Mucosa of descending colon (tissue), 3 donors: ENCODE data around the gene JDP2. TPM values are rescaled to one million over a fixed set of nuclear protein-coding genes. Genes with fewer than 3 reads are reported as not detected.

ENCODE experiments used
- ATAC-seq: fragments of 200-7000 bp; cut with Tn5 transposase; one replicate; pipeline ENCODE4 v1.9.1; 2020; ENCODE audit warnings: mild to moderate bottlenecking, moderate library complexity
- DNase-seq, 3 donors: peaks; one replicate each; pipeline ENCODE4 v3.0.0-alpha.2; 2020
- H3K36me3 ChIP-seq: fragments of 200-600 bp; one replicate; pipeline ENCODE4 v1.8.0; 2021; ENCODE audit warnings: low read depth, mild to moderate bottlenecking
- H3K4me1 ChIP-seq: fragments of 200-600 bp; one replicate; pipeline ENCODE4 v1.8.0; 2021; ENCODE audit warnings: low read depth, mild to moderate bottlenecking
- H3K4me3 ChIP-seq: fragments of 200-600 bp; one replicate; pipeline ENCODE4 v1.8.0; 2021; ENCODE audit warnings: mild to moderate bottlenecking
- H3K9me3 ChIP-seq: fragments of 200-600 bp; one replicate; pipeline ENCODE4 v1.8.0; 2021; ENCODE audit warnings: mild to moderate bottlenecking
- intact Hi-C, 2 donors: fragments of 100-400 bp; cut with DNase I in 1 of 2; cut with micrococcal nuclease in 1 of 2; formaldehyde crosslinking; loops; one replicate each; pipeline versions ENCODE4 v1.11.0 to v1.11.1; 2022; cut with DNase I, micrococcal nuclease
- total RNA-seq, 3 donors: library from RNA; stranded (reverse); fragmentation: NEBNext Ultra II Directional in 2 of 3; extraction: Animal tissue kit (Norgen Biotek cat#: 25700) in 2 of 3; gene quantifications; one replicate each; pipeline versions ENCODE4 v1.2.1 to v1.2.4, GENCODE V29; 2021 to 2023
- TF ChIP-seq, protein P1 (sequence below): fragments of 200-600 bp; IDR thresholded peaks from one replicate; pipeline ENCODE4 v1.8.0; 2022; ENCODE audit warnings: antibody characterized with exemption, mild to moderate bottlenecking
- donor health status: DM: no; HTN: no; CAD: no; lungs with moderate emphysema.
- donor health status: DM: no; HTN: no; CAD: no.
- donor health status: DM: no; HTN: yes; CAD: no.

The JDP2 gene
- total RNA-seq, 3 donors from 2014 or later, result 17.7 to 48.0 (median 29.0) TPM

DNA sequence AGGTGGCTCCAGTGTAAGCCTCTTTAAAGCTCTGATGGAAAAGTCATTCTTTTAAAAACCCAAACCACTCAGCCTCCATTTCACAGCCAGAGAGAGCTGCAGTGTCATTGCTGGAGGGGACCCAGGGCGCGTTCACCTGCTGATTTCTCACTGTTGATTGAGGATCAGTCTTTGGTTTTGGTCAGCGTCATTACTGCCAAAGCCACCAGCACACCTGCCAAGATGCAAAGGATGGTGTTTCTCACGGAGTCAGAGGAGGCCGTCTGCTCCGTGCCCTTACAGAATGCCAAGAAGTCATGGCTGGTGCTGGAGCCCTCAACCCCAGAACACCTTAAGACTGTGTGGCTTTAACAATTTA is 61.6 kb downstream of the JDP2 start:
- no peaks in the 10 kb centered on the region for H3K36me3 ChIP-seq
- TF ChIP-seq, protein P1, sequence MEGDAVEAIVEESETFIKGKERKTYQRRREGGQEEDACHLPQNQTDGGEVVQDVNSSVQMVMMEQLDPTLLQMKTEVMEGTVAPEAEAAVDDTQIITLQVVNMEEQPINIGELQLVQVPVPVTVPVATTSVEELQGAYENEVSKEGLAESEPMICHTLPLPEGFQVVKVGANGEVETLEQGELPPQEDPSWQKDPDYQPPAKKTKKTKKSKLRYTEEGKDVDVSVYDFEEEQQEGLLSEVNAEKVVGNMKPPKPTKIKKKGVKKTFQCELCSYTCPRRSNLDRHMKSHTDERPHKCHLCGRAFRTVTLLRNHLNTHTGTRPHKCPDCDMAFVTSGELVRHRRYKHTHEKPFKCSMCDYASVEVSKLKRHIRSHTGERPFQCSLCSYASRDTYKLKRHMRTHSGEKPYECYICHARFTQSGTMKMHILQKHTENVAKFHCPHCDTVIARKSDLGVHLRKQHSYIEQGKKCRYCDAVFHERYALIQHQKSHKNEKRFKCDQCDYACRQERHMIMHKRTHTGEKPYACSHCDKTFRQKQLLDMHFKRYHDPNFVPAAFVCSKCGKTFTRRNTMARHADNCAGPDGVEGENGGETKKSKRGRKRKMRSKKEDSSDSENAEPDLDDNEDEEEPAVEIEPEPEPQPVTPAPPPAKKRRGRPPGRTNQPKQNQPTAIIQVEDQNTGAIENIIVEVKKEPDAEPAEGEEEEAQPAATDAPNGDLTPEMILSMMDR, result no peak
- no peaks in the 10 kb centered on the region for H3K9me3 ChIP-seq
- no peaks in the 10 kb centered on the region for H3K4me1 ChIP-seq
- ATAC-seq, result no peak
- DNase-seq, result no peak
- H3K4me3 ChIP-seq, result no peak overlapping the region
- intact Hi-C loops, result loop anchor here in 1 of 2 donors (5.0 to 10.0 kb wide), 2 partner anchors 177 to 345 kb away; no protein-coding TSS in a partner anchor

DNA sequence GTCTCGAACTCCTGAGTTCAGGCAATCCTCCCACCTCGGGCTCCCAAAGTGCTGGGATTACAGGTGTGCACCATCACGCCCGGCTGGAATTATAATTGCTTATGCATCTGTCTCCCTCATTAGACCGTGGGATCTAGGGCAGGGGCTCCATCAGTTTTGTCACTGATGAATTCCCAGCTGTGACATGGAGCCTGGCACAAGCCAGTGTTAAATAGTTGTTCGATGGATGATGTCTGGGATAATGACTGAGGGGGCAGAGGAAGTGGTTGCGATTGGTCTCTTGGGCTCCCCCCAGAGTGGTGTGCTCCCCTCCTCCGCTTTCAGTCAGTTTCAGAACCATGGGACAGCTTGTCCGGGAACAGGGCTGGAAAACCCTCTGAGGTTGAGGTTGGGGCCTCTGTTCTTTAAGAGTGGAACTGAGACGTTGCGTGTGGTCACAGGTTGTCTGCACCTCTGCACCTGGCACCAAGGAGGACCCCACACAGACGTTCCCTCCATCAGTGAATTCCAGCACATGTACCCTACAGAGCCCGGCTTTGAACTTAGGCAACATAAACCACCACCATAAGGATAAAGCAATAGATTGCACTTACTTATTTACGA is 63.7 kb downstream of the JDP2 start:
- TF ChIP-seq, protein P1, result no peak
- no peak for DNase-seq
- H3K4me1 ChIP-seq, result no peaks in the 10 kb centered on the region

DNA sequence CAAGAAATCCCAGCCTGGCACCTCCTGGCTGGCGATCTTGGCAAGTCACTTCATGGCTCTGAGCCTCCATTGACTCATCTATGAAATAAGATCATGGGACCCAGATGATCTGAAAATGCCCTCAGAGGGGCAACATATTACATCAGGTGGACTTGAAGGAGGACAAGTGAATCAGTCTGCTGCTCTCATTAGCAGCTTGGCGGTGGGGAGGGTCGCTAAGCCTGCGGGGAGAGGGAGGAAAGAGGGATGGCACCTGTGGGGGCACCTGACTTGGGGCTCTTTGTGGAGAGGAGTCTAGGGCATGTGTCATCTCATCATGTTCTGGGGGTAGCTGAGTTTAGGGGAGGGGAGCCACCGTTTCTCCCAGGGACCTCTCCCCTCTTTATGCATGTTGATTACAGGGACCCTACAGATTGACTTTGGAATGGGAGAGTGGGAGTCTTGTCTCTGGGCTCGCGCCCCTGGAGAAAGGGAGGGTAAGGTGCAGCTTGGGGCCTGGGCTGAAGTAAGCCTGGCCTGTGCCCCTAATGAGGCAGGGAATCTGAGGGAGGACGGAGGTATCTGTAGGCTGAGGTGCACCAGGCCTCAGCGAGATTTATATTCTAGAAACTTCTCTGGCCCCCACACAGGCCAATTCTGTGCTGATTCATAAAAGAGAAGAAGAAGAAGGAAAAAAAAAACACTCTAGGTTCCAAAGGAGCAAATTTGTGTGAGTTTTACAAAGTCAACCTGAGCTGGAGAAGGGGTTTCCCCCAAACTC is 65.2 kb downstream of the JDP2 start:
- Histone ChIP-seq H3K9me3 (no peaks in the 10 kb centered on the region), H3K4me3 (no peak overlapping the region), H3K36me3 (no peaks in the 10 kb centered on the region), H3K4me1 (no peaks in the 10 kb centered on the region)
- DNase-seq (no peak), ATAC-seq (no peak)
- TF ChIP-seq, protein P1, result no peak
- intact Hi-C loops, result no loop called here

More for the DNA sequence above, 63.7 kb downstream of the JDP2 start:
- no peaks in the 10 kb centered on the region for H3K9me3 ChIP-seq
- no peak for ATAC-seq
- intact Hi-C loops, result loop anchor here in 1 of 2 donors (2.0 kb wide), 1 partner anchor 185 kb away; no protein-coding TSS in a partner anchor
- H3K36me3 ChIP-seq, result no peaks in the 10 kb centered on the region
- no peak overlapping the region for H3K4me3 ChIP-seq

DNA sequence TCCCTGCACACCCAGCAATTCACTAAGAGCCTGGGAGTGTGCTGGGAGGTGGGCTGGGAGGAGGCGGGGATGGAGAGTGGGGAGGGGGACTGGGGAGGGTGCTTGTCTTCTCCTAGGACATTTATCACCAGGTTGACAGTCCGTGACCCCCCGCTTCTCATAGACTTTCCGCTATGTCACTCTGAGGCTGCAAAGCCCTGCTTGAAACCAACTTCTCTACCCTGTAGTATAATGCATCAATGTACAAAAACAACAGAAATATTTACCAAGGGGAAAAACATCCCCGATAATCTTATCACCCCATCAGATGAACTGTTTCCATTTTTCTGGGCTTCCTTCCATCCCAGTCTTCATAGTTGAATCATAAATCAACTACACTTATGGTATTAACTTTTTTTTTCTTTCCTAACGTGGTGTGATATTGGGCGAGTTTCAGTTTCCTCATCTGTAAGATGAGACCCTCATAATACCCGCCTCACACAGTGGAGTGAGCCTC is 65.8 kb downstream of the JDP2 start:
- TF ChIP-seq, protein P1, result no peak
- intact Hi-C loops, result no loop called here
- ATAC-seq (no peak), DNase-seq (no peak)
- Histone ChIP-seq H3K4me1 (no peaks in the 10 kb centered on the region), H3K9me3 (no peaks in the 10 kb centered on the region), H3K4me3 (no peak overlapping the region), H3K36me3 (no peaks in the 10 kb centered on the region)

DNA sequence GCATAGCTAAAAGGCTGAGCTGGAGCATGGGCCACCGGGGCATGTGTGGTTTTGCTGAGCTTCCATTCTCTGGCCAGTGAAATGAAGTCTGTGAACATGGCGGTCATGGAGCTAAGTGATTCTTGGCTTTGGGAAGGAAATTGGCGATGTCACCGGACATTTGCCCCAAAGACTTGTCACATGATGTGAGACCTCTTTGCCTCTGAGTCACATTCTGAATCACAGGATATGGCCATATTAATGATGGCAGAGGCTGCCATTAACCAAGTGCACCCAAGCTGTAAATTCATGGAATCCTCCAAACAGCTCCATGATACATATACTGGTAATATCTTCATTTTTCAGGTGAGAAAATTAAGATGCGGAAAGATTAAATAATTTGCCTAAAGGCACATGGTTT is 67.1 kb downstream of the JDP2 start:
- H3K4me3 ChIP-seq, result no peak overlapping the region
- ATAC-seq (no peak), DNase-seq (no peak)
- TF ChIP-seq, protein P1, result no peak
- H3K36me3 ChIP-seq, result no peaks in the 10 kb centered on the region
- no peaks in the 10 kb centered on the region for H3K9me3 ChIP-seq
- intact Hi-C loops, result no loop called here
- no peaks in the 10 kb centered on the region for H3K4me1 ChIP-seq
